A549 (cell line): ENCODE data around the gene KIAA1671. TPM values are rescaled to one million over a fixed set of nuclear protein-coding genes. Genes with fewer than 3 reads are reported as not detected.

Experiments used
- ATAC-seq, 2 experiments: fragments of 200-7000 bp in 1 of 2; fragments of >200 bp in 1 of 2; cut with Nextera tagmentation in 1 of 2; cut with Tn5 transposase in 1 of 2; 3 replicates each; pipeline versions ENCODE4 v1.8.0 to v1.9.1; 2018 to 2020; ENCODE audit warnings: mild to moderate bottlenecking in 1 of 2, moderate library complexity in 1 of 2
- CTCF ChIA-PET: fragments of 300-600 bp; sonication (Branson Sonifier 250); formaldehyde crosslinking; extraction: SDS; loops from one replicate; lab custom pipeline; 2021; ENCODE audit warnings: antibody characterized with exemption, inconsistent platforms; lab: Yijun Ruan, JAX
- POLR2A ChIA-PET: fragments of 350-600 bp; formaldehyde crosslinking; extraction: SDS; loops from one replicate; lab custom pipeline; 2021; ENCODE audit warnings: antibody characterized with exemption, inconsistent platforms; lab: Yijun Ruan, JAX
- DNase-seq, 2 experiments: peaks; one replicate each; pipeline versions ENCODE4 v3.0.0 to v3.0.0-alpha.2; 2011 to 2016; ENCODE audit warnings: low read depth in 1 of 2, low spot score in 1 of 2
- FAIRE-seq: peaks from 2 replicates; lab custom pipeline; 2011; peaks lifted over from hg19 to GRCh38; lab: Jason Lieb, UNC
- H3K27ac ChIP-seq, 2 experiments: fragments of >200 bp; sonication (Bioruptor Twin); formaldehyde crosslinking; 3 replicates each; pipeline ENCODE4 v1.5.1; 2016 to 2017
- H3K4me1 ChIP-seq: fragments of >200 bp; sonication (Bioruptor Twin); formaldehyde crosslinking; 3 replicates; pipeline ENCODE4 v1.6.1; 2016
- H3K4me2 ChIP-seq: fragments of >200 bp; sonication (Bioruptor Twin); formaldehyde crosslinking; 3 replicates; pipeline ENCODE4 v1.6.1; 2016
- H3K4me3 ChIP-seq: fragments of >200 bp; sonication (Bioruptor Twin); formaldehyde crosslinking; 3 replicates; pipeline ENCODE4 v1.5.1; 2016
- H3K9me3 ChIP-seq: fragments of >200 bp; sonication (Bioruptor Twin); formaldehyde crosslinking; 3 replicates; pipeline ENCODE4 v1.6.1; 2016
- CEBPB ChIP-seq, 2 experiments: fragments of >200 bp in 1 of 2; sonication (Bioruptor Twin) in 1 of 2; formaldehyde crosslinking in 1 of 2; IDR thresholded peaks; 2 replicates each; pipeline ENCODE4 v1.6.1; 2012 to 2016
- HDAC2 ChIP-seq: fragments of 200-600 bp; sonication (generic); IDR thresholded peaks from 2 replicates; pipeline ENCODE4 v1.6.1; 2016
- HEYL ChIP-seq: fragments of 250-450 bp; sonication (Bioruptor Pico); IDR thresholded peaks from 2 replicates; pipeline ENCODE4 v1.8.0; 2021; ENCODE audit warnings: mild to moderate bottlenecking, moderate library complexity
- HOXB13 ChIP-seq: fragments of 250-450 bp; sonication (Bioruptor Pico); IDR thresholded peaks from 2 replicates; pipeline ENCODE4 v1.5.0; 2020; ENCODE audit warnings: low read depth, mild to moderate bottlenecking, moderate library complexity
- MAFK ChIP-seq: fragments of 450-650 bp; IDR thresholded peaks from 2 replicates; pipeline ENCODE4 v1.6.1; 2014; ENCODE audit not compliant: partially characterized antibody
- MAZ ChIP-seq: fragments of 150-350 bp; IDR thresholded peaks from 2 replicates; pipeline ENCODE4 v1.6.1; 2014; ENCODE audit warnings: antibody characterized with exemption, low read depth, low read length, borderline replicate concordance
- POLR2AphosphoS2 ChIP-seq: conservative IDR thresholded peaks from 2 replicates; pipeline ENCODE4 v1.6.1; 2012; ENCODE audit warnings: low read length, improper control_type of control experiment, inconsistent platforms
- RAD21 ChIP-seq, 2 experiments: fragments of >200 bp in 1 of 2; sonication (Bioruptor Twin) in 1 of 2; formaldehyde crosslinking in 1 of 2; IDR thresholded peaks in 1 of 2; conservative IDR thresholded peaks in 1 of 2; 2 replicates in 1 of 2; 3 replicates in 1 of 2; pipeline ENCODE4 v1.6.1; 2012 to 2018; ENCODE audit warnings: inconsistent platforms in 1 of 2
- RARB ChIP-seq: fragments of 250-450 bp; sonication (Bioruptor Pico); IDR thresholded peaks from 2 replicates; pipeline ENCODE4 v1.8.0; 2021; ENCODE audit warnings: mild to moderate bottlenecking, moderate library complexity
- RCOR1 ChIP-seq: fragments of 150-350 bp; IDR thresholded peaks from 2 replicates; pipeline ENCODE4 v1.6.1; 2014; ENCODE audit warnings: antibody characterized with exemption, low read length, low read depth
- RFX5 ChIP-seq: fragments of 450-650 bp; IDR thresholded peaks from 2 replicates; pipeline ENCODE4 v1.7.1; 2014; ENCODE audit warnings: antibody characterized with exemption, mild to moderate bottlenecking, moderate library complexity
- SMC3 ChIP-seq: fragments of >200 bp; sonication (Bioruptor Twin); formaldehyde crosslinking; IDR thresholded peaks from 3 replicates; pipeline ENCODE4 v1.6.1; 2018; ENCODE audit warnings: inconsistent platforms
- TFCP2L1 ChIP-seq: fragments of 250-450 bp; sonication (Bioruptor Pico); IDR thresholded peaks from 2 replicates; pipeline ENCODE4 v1.5.0; 2021; ENCODE audit warnings: mild to moderate bottlenecking
- ZFP36 ChIP-seq: fragments of 450-650 bp; IDR thresholded peaks from 2 replicates; pipeline ENCODE4 v1.6.1; 2014; ENCODE audit warnings: borderline replicate concordance; ENCODE audit not compliant: partially characterized antibody
- ZSCAN20 ChIP-seq: fragments of 250-450 bp; sonication (Bioruptor Pico); IDR thresholded peaks from 2 replicates; pipeline ENCODE4 v1.8.0; 2022; ENCODE audit warnings: mild to moderate bottlenecking, moderate library complexity
- WGBS: methylation state at CpG from one replicate; pipeline ENCODE4 v1.1.6; 2017; ENCODE audit errors: missing lambda C conversion rate; 5-methylcytosine and 5-hydroxymethylcytosine counted together
- polyA plus RNA-seq, 4 experiments: library from polyadenylated mRNA; depleted of rRNA in 3 of 4; stranded (reverse); fragments of >200 nt; fragmentation: RNase III in 1 of 4; extraction: RNeasy Plus Mini Kit Qiagen cat#74134 plus additional on column Dnase treatment in 1 of 4; gene quantifications; 2 replicates in 3 of 4; 3 replicates in 1 of 4; pipeline ENCODE4 v1.2.3, GENCODE V29; 2011 to 2017
- TF ChIP-seq, protein P1 (sequence below): fragments of >200 bp; sonication (Bioruptor Twin); formaldehyde crosslinking; IDR thresholded peaks from 3 replicates; pipeline ENCODE4 v1.5.1; 2016
- TF ChIP-seq, protein P2 (sequence below): IDR thresholded peaks from 2 replicates; pipeline ENCODE4 v1.6.1; 2012
- TF ChIP-seq, protein P3 (sequence below): fragments of 200-600 bp; sonication (generic); IDR thresholded peaks from 2 replicates; pipeline ENCODE4 v1.6.1; 2016; ENCODE audit warnings: antibody characterized with exemption, mild to moderate bottlenecking, moderate library complexity

Gene KIAA1671
- polyA plus RNA-seq, 2 of the 4 experiments (the other 2 are of a cell fraction) = 5.3 to 7.9 TPM

DNA sequence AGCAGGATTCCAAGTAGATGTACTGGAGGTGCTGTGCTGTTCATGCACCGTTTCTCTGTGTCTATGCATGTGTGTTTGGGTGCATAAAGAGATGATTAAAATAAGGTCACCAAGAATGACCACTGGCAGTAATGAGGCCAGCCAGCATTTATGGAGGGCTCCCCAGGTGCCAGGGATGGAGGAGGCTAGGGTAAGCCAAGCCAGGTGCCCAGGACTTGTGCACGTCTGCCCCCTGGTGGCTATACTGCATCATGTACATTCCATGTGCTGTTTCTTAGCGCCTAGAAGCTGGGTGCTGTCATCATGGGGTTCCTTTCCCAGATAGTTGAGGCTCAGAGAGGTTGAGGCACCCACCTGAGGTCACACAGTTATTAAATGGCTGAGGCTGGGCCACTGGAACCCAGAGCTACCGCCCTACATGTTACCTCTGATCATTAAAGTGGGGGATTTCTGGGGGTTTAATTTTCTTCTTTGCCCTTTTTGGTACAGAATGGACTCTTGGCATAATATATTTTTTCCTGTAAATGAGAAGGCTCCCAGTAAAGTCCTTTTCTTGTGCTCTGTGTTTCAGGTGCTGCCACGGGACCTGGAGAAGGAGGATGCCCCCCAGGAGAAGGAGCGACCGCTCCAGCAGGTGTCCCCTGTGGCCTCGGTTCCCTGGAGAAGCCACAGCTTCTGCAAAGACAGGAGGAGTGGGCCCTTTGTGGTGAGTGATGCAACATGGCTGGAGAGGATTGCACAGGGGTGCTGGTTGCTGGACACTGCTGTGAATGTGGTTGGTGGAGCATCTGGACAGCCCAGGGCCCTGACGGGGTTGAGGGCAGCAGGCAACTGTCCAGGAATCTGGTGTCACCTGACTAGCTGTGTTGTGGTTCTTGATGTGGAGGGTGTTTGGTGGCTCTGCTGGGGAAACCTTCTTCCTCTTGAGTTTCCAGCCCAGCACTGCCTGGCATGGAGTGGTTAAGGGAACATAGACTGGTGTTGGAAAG lies 96.4 kb downstream of the KIAA1671 start:
- peak; percentile 64 for DNase-seq
- Histone ChIP-seq H3K4me3 (no peak overlapping the region), H3K9me3 (peaks cover 7% of the 10 kb centered on the region; the same call in 2 of the 3 replicates)
- peak; percentile 92 to 96 for ATAC-seq
- POLR2A ChIA-PET = no interaction called here
- peak; percentile 86 for TF ChIP-seq SMC3
- no peak for TF ChIP-seq RCOR1
- TF ChIP-seq RAD21 (conservative IDR thresholded peaks at IDR 0.05 in 1 of 2, IDR thresholded peaks at IDR 0.05 in 1 of 2) = peak; percentile 80 to 86
- TF ChIP-seq HDAC2 = no peak
- no peak for TF ChIP-seq ZSCAN20
- TF ChIP-seq, protein P1, sequence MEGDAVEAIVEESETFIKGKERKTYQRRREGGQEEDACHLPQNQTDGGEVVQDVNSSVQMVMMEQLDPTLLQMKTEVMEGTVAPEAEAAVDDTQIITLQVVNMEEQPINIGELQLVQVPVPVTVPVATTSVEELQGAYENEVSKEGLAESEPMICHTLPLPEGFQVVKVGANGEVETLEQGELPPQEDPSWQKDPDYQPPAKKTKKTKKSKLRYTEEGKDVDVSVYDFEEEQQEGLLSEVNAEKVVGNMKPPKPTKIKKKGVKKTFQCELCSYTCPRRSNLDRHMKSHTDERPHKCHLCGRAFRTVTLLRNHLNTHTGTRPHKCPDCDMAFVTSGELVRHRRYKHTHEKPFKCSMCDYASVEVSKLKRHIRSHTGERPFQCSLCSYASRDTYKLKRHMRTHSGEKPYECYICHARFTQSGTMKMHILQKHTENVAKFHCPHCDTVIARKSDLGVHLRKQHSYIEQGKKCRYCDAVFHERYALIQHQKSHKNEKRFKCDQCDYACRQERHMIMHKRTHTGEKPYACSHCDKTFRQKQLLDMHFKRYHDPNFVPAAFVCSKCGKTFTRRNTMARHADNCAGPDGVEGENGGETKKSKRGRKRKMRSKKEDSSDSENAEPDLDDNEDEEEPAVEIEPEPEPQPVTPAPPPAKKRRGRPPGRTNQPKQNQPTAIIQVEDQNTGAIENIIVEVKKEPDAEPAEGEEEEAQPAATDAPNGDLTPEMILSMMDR = peak; percentile 75
- peak; percentile 81 for TF ChIP-seq ZFP36
- no peak for TF ChIP-seq MAFK
- TF ChIP-seq, all 56 proteins: peak for 4
- FAIRE-seq = no peak
- no peak overlapping the region for H3K27ac ChIP-seq
- H3K4me2 ChIP-seq = no peak overlapping the region
- CTCF ChIA-PET = interaction anchor here (0.6 to 6.7 kb wide), 28 partner anchors 8 to 280 kb away, joined by 3 to 112 read pairs (median 5); partner anchors contain the start of genes KIAA1671 and LHFPL7
- peaks cover 4% of the 10 kb centered on the region; the same call in 1 of the 3 replicates for H3K4me1 ChIP-seq
- 53% methylated on average over 9 of the region's 9 CpGs for WGBS

DNA sequence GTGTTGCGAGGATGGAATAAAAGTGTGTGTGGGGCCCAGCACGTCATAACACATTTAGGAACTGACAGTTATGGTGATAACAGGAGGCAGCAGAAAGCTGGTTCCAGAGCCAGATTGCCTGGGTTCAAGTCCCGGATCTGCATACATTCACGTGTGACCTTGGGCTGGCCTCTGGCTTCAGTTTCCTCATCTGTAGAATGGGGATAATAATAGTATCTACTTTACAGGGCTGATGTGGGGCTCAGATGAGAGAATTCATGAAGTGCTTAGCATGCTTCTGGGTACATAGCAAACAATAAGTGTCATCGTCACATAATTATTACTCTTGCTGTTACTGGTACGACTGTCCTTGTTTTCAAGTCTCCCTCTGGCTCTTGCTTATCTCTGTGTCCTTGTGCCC lies 97.3 kb downstream of the KIAA1671 start:
- CTCF ChIA-PET = interaction anchor here (0.9 to 6.7 kb wide), 18 partner anchors 7 to 280 kb away, joined by 3 to 112 read pairs (median 5); partner anchors contain the start of gene LHFPL7
- DNase-seq = no peak
- ATAC-seq = no peak
- no peak overlapping the region for H3K27ac ChIP-seq
- no peak overlapping the region for H3K4me3 ChIP-seq
- 90% methylated on average over 6 of the region's 6 CpGs for WGBS
- no peak for TF ChIP-seq MAZ
- TF ChIP-seq RAD21 (conservative IDR thresholded peaks at IDR 0.05 in 1 of 2, IDR thresholded peaks at IDR 0.05 in 1 of 2) = no peak
- TF ChIP-seq CEBPB (IDR thresholded peaks at IDR 0.05) = no peak
- TF ChIP-seq, protein P2, sequence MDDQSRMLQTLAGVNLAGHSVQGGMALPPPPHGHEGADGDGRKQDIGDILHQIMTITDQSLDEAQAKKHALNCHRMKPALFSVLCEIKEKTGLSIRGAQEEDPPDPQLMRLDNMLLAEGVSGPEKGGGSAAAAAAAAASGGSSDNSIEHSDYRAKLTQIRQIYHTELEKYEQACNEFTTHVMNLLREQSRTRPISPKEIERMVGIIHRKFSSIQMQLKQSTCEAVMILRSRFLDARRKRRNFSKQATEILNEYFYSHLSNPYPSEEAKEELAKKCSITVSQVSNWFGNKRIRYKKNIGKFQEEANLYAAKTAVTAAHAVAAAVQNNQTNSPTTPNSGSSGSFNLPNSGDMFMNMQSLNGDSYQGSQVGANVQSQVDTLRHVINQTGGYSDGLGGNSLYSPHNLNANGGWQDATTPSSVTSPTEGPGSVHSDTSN = no peak
- no peak for TF ChIP-seq POLR2AphosphoS2
- TF ChIP-seq RFX5 = no peak
- TF ChIP-seq, protein P1 = no peak
- TF ChIP-seq, protein P3, sequence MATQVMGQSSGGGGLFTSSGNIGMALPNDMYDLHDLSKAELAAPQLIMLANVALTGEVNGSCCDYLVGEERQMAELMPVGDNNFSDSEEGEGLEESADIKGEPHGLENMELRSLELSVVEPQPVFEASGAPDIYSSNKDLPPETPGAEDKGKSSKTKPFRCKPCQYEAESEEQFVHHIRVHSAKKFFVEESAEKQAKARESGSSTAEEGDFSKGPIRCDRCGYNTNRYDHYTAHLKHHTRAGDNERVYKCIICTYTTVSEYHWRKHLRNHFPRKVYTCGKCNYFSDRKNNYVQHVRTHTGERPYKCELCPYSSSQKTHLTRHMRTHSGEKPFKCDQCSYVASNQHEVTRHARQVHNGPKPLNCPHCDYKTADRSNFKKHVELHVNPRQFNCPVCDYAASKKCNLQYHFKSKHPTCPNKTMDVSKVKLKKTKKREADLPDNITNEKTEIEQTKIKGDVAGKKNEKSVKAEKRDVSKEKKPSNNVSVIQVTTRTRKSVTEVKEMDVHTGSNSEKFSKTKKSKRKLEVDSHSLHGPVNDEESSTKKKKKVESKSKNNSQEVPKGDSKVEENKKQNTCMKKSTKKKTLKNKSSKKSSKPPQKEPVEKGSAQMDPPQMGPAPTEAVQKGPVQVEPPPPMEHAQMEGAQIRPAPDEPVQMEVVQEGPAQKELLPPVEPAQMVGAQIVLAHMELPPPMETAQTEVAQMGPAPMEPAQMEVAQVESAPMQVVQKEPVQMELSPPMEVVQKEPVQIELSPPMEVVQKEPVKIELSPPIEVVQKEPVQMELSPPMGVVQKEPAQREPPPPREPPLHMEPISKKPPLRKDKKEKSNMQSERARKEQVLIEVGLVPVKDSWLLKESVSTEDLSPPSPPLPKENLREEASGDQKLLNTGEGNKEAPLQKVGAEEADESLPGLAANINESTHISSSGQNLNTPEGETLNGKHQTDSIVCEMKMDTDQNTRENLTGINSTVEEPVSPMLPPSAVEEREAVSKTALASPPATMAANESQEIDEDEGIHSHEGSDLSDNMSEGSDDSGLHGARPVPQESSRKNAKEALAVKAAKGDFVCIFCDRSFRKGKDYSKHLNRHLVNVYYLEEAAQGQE = no peak
- no peak for TF ChIP-seq TFCP2L1 (CRISPR knock-in tag)
- TF ChIP-seq RARB = no peak
- TF ChIP-seq HEYL (CRISPR knock-in tag) = no peak
- no peak for TF ChIP-seq HOXB13 (CRISPR knock-in tag)
- no peak for FAIRE-seq
- peaks cover 4% of the 10 kb centered on the region; the same call in 1 of the 3 replicates for H3K4me1 ChIP-seq
- peaks cover 7% of the 10 kb centered on the region; the same call in 2 of the 3 replicates for H3K9me3 ChIP-seq
- POLR2A ChIA-PET = no interaction called here
- H3K4me2 ChIP-seq = no peak overlapping the region
